K562 (cell line): Measurements from ENCODE around the gene PCGF6. TPM values are rescaled to one million over a fixed set of nuclear protein-coding genes. Genes with fewer than 3 reads are reported as not detected.
A peak's percentile ranks its signal among the peaks of the same experiment; 100 is the strongest.

Experiments used
- ATF7 ChIP-seq: fragments of 450-650 bp; IDR thresholded peaks from 2 replicates; pipeline ENCODE4 v1.7.1; 2014; ENCODE audit warnings: mild to moderate bottlenecking, moderate library complexity
- BCOR ChIP-seq: fragments of 450-650 bp; IDR thresholded peaks from 2 replicates; pipeline ENCODE4 v1.6.1; 2016
- E2F4 ChIP-seq: sonication (generic); formaldehyde crosslinking; IDR thresholded peaks from 2 replicates; pipeline ENCODE4 v1.8.0; 2022; ENCODE audit warnings: mild to moderate bottlenecking, low read depth, missing genetic modification reagents
- GABPA ChIP-seq: fragments of 200-800 bp; sonication (Bioruptor generic); conservative IDR thresholded peaks from 2 replicates; pipeline ENCODE4 v1.6.1; 2016; ENCODE audit warnings: low read depth, missing genetic modification characterization, missing compliant biosample characterization
- NRF1 ChIP-seq, 2 experiments: fragments of 450-650 bp; IDR thresholded peaks in 1 of 2; conservative IDR thresholded peaks in 1 of 2; 2 replicates each; pipeline ENCODE4 v1.6.1; 2014; ENCODE audit warnings: mild to moderate bottlenecking in 2 of 2
- PCBP2 ChIP-seq: fragments of 200-400 bp; formaldehyde crosslinking; IDR thresholded peaks from 2 replicates; pipeline ENCODE4 v1.6.1; 2018; ENCODE audit warnings: low read length, low read depth, mild to moderate bottlenecking, moderate library complexity; ENCODE audit not compliant: poor library complexity, severe bottlenecking
- PRDM10 ChIP-seq: fragments of 450-650 bp; IDR thresholded peaks from 2 replicates; pipeline ENCODE4 v1.6.1; 2018; ENCODE audit not compliant: partially characterized antibody
- RBM22 ChIP-seq: fragments of 200-400 bp; formaldehyde crosslinking; IDR thresholded peaks from 2 replicates; pipeline ENCODE4 v1.6.1; 2018; ENCODE audit warnings: low read length, low read depth; ENCODE audit not compliant: poor library complexity, severe bottlenecking
- ZBTB40 ChIP-seq, 2 experiments: fragments of 450-650 bp in 1 of 2; sonication (generic) in 1 of 2; formaldehyde crosslinking in 1 of 2; IDR thresholded peaks; 2 replicates each; pipeline versions ENCODE4 v1.7.1 to v1.9.0; 2016 to 2022; ENCODE audit warnings: inconsistent platforms in 1 of 2, mild to moderate bottlenecking in 1 of 2, missing genetic modification reagents in 1 of 2
- ZNF124 ChIP-seq: sonication (generic); formaldehyde crosslinking; IDR thresholded peaks from 2 replicates; pipeline ENCODE4 v1.8.1; 2022; ENCODE audit warnings: missing genetic modification reagents
- ZNF274 ChIP-seq: IDR thresholded peaks from 2 replicates; pipeline ENCODE4 v1.6.1; 2011; ENCODE audit warnings: low read depth, mild to moderate bottlenecking, low read length, moderate library complexity, borderline replicate concordance
- ZNF347 ChIP-seq: fragments of 450-650 bp; formaldehyde crosslinking; IDR thresholded peaks from 2 replicates; pipeline ENCODE4 v1.4.0; 2020; ENCODE audit warnings: low read depth, mild to moderate bottlenecking, moderate library complexity
- polyA plus RNA-seq, 8 experiments: library from polyadenylated mRNA; depleted of rRNA in 4 of 8; stranded (reverse) in 5 of 8; unstranded in 3 of 8; fragments of >200 nt; fragmentation: Nextera tagmentation in 2 of 8; fragmentation: Illumina TruSeq in 1 of 8; extraction: Ambion mirVana in 2 of 8; extraction: Trizol in 1 of 8; gene quantifications; 2 replicates each; pipeline versions ENCODE4 v1.2.1 to v1.2.3, GENCODE V29; 2011 to 2014; ENCODE audit warnings: inconsistent platforms in 1 of 8, missing spikeins in 1 of 8
- total RNA-seq, 7 experiments: library from RNA; depleted of rRNA in 6 of 7; stranded (reverse); fragments of >200 nt in 6 of 7; fragmentation: Illumina TruSeq in 2 of 7; extraction: Trizol in 2 of 7; gene quantifications; 2 replicates each; pipeline versions ENCODE4 v1.2.1 to v1.2.3, GENCODE V29; 2011 to 2021; ENCODE audit warnings: low replicate concordance in 1 of 7

Gene PCGF6
- total and polyA plus RNA-seq, 9 of the 15 experiments (the other 6 are each of a cell fraction or from before 2014, with no cell fraction given), result 8.4 to 24.6 (median 20.6) TPM

- TF ChIP-seq E2F4 (CRISPR knock-in tag) (no peak), PCBP2 (no peak), ZNF274 (no peak), ZNF347 (CRISPR knock-in tag) (no peak), GABPA (tag) (no peak), PRDM10 (no peak), RBM22 (no peak), ZNF124 (CRISPR knock-in tag) (no peak), ATF7 (0 out of 2 replicates have a peak, but pooled peaks have one; percentile 9), NRF1 (conservative IDR thresholded peaks at IDR 0.05 in 1 of 2, IDR thresholded peaks at IDR 0.05 in 1 of 2) (no peak), ZBTB40 (IDR thresholded peaks at IDR 0.05) (peak; percentile 60), ZBTB40 (CRISPR knock-in tag; IDR thresholded peaks at IDR 0.05) (no peak), BCOR (peak; percentile 15; the same call in 1 of the 2 replicates)
Observed at GRCh38 chr10:103367379-103367781, 16.4 kb upstream of the PCGF6 start (continued).
